HEK293 (cell line): Measurements from ENCODE around the gene ST7.

ENCODE experiments used
- CTCF ChIA-PET: fragments of 350-600 bp; formaldehyde crosslinking; extraction: SDS; loops from one replicate; lab custom pipeline; 2021; ENCODE audit warnings: antibody characterized with exemption; lab: Yijun Ruan, JAX
- POLR2A ChIA-PET: fragments of 300-600 bp; formaldehyde crosslinking; extraction: SDS; loops from one replicate; lab custom pipeline; 2020; ENCODE audit warnings: antibody characterized with exemption, inconsistent platforms; lab: Yijun Ruan, JAX
- H3K27ac ChIP-seq: fragments of 200-500 bp; sonication (Bioruptor generic); 2 replicates; pipeline ENCODE4 v1.5.1; 2014; ENCODE audit warnings: low read depth, low read length, control low read depth, inconsistent platforms; ENCODE audit errors: extremely low read depth
- H3K36me3 ChIP-seq, 2 experiments: fragments of 200-500 bp in 1 of 2; sonication (Bioruptor generic) in 1 of 2; 1 replicate in 1 of 2; 2 replicates in 1 of 2; pipeline ENCODE4 v1.5.1; 2014 to 2017; ENCODE audit warnings: inconsistent platforms in 2 of 2, low read length in 2 of 2; ENCODE audit not compliant: control insufficient read depth in 2 of 2, insufficient read depth in 1 of 2
- H3K4me1 ChIP-seq: fragments of 200-500 bp; sonication (Bioruptor generic); 2 replicates; pipeline ENCODE4 v1.5.1; 2014; ENCODE audit warnings: mild to moderate bottlenecking, low read length, inconsistent platforms; ENCODE audit not compliant: control insufficient read depth, insufficient read depth
- H3K4me3 ChIP-seq: 2 replicates; pipeline ENCODE4 v1.5.1; 2011; ENCODE audit warnings: low read depth, mild to moderate bottlenecking, control low read depth, low read length, moderate library complexity
- H3K9me3 ChIP-seq: fragments of 200-500 bp; sonication (Bioruptor generic); 2 replicates; pipeline ENCODE4 v1.5.1; 2014; ENCODE audit warnings: low read depth, low read length, inconsistent platforms; ENCODE audit not compliant: control insufficient read depth, insufficient read depth
- BCL11A ChIP-seq: fragments of 450-650 bp; formaldehyde crosslinking; IDR thresholded peaks from 2 replicates; pipeline ENCODE4 v1.5.1; 2016; ENCODE audit warnings: low read depth, missing biosample characterization, missing genetic modification characterization
- CTCF ChIP-seq: fragments of 450-650 bp; formaldehyde crosslinking; IDR thresholded peaks from 2 replicates; pipeline ENCODE4 v1.5.1; 2016; ENCODE audit warnings: missing biosample characterization, missing genetic modification characterization
- HOXC10 ChIP-seq: sonication (generic); formaldehyde crosslinking; IDR thresholded peaks from 2 replicates; pipeline ENCODE4 v1.8.1; 2023; ENCODE audit warnings: mild to moderate bottlenecking, missing genetic modification reagents
- KLF9 ChIP-seq: fragments of 450-650 bp; formaldehyde crosslinking; IDR thresholded peaks from 2 replicates; pipeline ENCODE4 v1.5.1; 2016; ENCODE audit warnings: missing biosample characterization, missing genetic modification characterization, low read depth
- REPIN1 ChIP-seq: fragments of 450-650 bp; formaldehyde crosslinking; IDR thresholded peaks from 2 replicates; pipeline ENCODE4 v1.5.1; 2017; ENCODE audit warnings: missing biosample characterization, missing genetic modification characterization, low read depth
- TRIM28 ChIP-seq: IDR thresholded peaks from 2 replicates; pipeline ENCODE4 v1.6.1; 2011; ENCODE audit warnings: low read length, control low read depth, borderline replicate concordance
- ZBTB20 ChIP-seq: fragments of 450-650 bp; formaldehyde crosslinking; IDR thresholded peaks from 2 replicates; pipeline ENCODE4 v1.5.1; 2016; ENCODE audit warnings: missing biosample characterization, missing genetic modification characterization
- ZIC2 ChIP-seq: fragments of 450-650 bp; formaldehyde crosslinking; IDR thresholded peaks from 2 replicates; pipeline ENCODE4 v1.5.1; 2016; ENCODE audit warnings: missing biosample characterization, missing genetic modification characterization
- ZNF10 ChIP-seq: fragments of 450-650 bp; formaldehyde crosslinking; IDR thresholded peaks from 2 replicates; pipeline ENCODE4 v1.5.1; 2017; ENCODE audit warnings: missing biosample characterization, missing genetic modification characterization
- ZNF132 ChIP-seq: fragments of 450-650 bp; formaldehyde crosslinking; IDR thresholded peaks from 2 replicates; pipeline ENCODE4 v1.5.1; 2017; ENCODE audit warnings: missing biosample characterization, missing genetic modification characterization, borderline replicate concordance
- ZNF280D ChIP-seq: fragments of 450-650 bp; formaldehyde crosslinking; IDR thresholded peaks from 2 replicates; pipeline ENCODE4 v1.5.1; 2016; ENCODE audit warnings: missing biosample characterization, missing genetic modification characterization
- ZNF404 ChIP-seq: fragments of 450-650 bp; formaldehyde crosslinking; IDR thresholded peaks from 2 replicates; pipeline ENCODE4 v1.5.1; 2017; ENCODE audit warnings: missing biosample characterization, missing genetic modification characterization
- ZNF707 ChIP-seq: fragments of 450-650 bp; formaldehyde crosslinking; IDR thresholded peaks from 2 replicates; pipeline ENCODE4 v1.5.1; 2016; ENCODE audit warnings: missing biosample characterization, missing genetic modification characterization
- ZNF776 ChIP-seq: fragments of 450-650 bp; formaldehyde crosslinking; IDR thresholded peaks from 2 replicates; pipeline ENCODE4 v1.5.0; 2017; ENCODE audit warnings: missing biosample characterization, missing genetic modification characterization, borderline replicate concordance
- ZXDB ChIP-seq: fragments of 450-650 bp; formaldehyde crosslinking; IDR thresholded peaks from 2 replicates; pipeline ENCODE4 v1.5.1; 2016; ENCODE audit warnings: missing biosample characterization, missing genetic modification characterization
- TF ChIP-seq, protein P1 (sequence below): fragments of 450-650 bp; formaldehyde crosslinking; IDR thresholded peaks from 2 replicates; pipeline ENCODE4 v1.5.1; 2016; ENCODE audit warnings: missing biosample characterization, missing genetic modification characterization

The ST7 gene

DNA sequence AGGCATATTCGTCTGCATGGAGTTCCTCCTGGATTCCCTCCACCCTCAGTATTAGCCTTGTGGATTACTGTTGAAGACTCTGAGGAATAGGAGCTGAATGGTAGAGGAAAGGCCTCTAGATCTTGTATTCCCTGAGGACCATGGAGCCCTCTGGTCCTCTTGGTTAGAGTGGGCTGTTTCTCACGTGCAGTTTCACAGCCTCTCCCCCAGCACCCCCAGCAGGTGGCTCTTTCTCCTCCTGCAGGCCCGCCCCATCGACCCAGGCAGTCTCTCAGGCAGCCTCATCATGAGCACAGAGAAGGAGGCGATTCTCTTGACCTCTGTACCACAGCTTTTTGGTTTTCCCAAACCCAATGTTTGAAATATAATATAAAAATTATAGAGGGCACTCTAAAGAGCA, 267.5 kb downstream of the ST7 start:
- H3K4me1 ChIP-seq: no peaks in the 10 kb centered on the region
- CTCF ChIA-PET: interaction anchor here (0.6 to 1.0 kb wide), 2 partner anchors 8 to 10 kb away, joined by 4 to 7 read pairs; no protein-coding TSS in a partner anchor
- TF ChIP-seq ZNF132 (tag by site-specific recombination) (no peak), ZNF707 (tag by site-specific recombination) (no peak), CTCF (0 out of 2 replicates have a peak, but pooled peaks have one; percentile 12)
- TF ChIP-seq, protein P1, sequence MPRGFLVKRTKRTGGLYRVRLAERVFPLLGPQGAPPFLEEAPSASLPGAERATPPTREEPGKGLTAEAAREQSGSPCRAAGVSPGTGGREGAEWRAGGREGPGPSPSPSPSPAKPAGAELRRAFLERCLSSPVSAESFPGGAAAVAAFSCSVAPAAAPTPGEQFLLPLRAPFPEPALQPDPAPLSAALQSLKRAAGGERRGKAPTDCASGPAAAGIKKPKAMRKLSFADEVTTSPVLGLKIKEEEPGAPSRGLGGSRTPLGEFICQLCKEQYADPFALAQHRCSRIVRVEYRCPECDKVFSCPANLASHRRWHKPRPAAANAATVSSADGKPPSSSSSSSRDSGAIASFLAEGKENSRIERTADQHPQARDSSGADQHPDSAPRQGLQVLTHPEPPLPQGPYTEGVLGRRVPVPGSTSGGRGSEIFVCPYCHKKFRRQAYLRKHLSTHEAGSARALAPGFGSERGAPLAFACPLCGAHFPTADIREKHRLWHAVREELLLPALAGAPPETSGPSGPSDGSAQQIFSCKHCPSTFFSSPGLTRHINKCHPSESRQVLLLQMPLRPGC (tag by site-specific recombination): no peak
- TF ChIP-seq, all 188 proteins: peak for 1
- H3K36me3 ChIP-seq: no peaks in the 10 kb centered on the region; a peak in 1 of 3 replicates
- H3K27ac ChIP-seq: no peak overlapping the region
- POLR2A ChIA-PET: no interaction called here
- no peaks in the 10 kb centered on the region for H3K9me3 ChIP-seq
- H3K4me3 ChIP-seq: no peak overlapping the region

GRCh38 chr7:117225536-117225935, 272.2 kb downstream of the ST7 start:
- ChIA-PET POLR2A (no interaction called here), CTCF (interaction anchor here (1.1 kb wide), 1 partner anchor 12 kb away, joined by 3 read pairs; no protein-coding TSS in a partner anchor)
- TF ChIP-seq BCL11A (tag by site-specific recombination) (no peak), ZBTB20 (no peak), ZNF10 (tag by site-specific recombination) (no peak), ZNF404 (no peak), ZNF280D (tag by site-specific recombination) (no peak), ZNF776 (no peak), HOXC10 (CRISPR knock-in tag) (no peak), TRIM28 (no peak), ZIC2 (tag by site-specific recombination) (no peak), ZXDB (tag by site-specific recombination) (no peak), REPIN1 (tag by site-specific recombination) (no peak), KLF9 (tag by site-specific recombination) (no peak)
- TF ChIP-seq, protein P1 (tag by site-specific recombination): no peak
- TF ChIP-seq, all 188 proteins: peak for 0
- no peaks in the 10 kb centered on the region for H3K4me1 ChIP-seq
- no peak overlapping the region for H3K27ac ChIP-seq
- H3K36me3 ChIP-seq: no peaks in the 10 kb centered on the region; a peak in 1 of 3 replicates
- no peaks in the 10 kb centered on the region for H3K9me3 ChIP-seq
- no peak overlapping the region for H3K4me3 ChIP-seq
